Activated CD4-positive, alpha-beta memory T cell treated with anti-CD3 and anti-CD28 coated beads, Interleukin-2, amount 10 ng/mL, durations not matched to agents 7 days and 5 days (primary cell): ENCODE measurements around the gene MYO5B. TPM values are rescaled to one million over a fixed set of nuclear protein-coding genes. Genes with fewer than 3 reads are reported as not detected.

Source experiments
- CTCF ChIA-PET: fragments of 350-600 bp; sonication (Branson Sonifier 250); formaldehyde crosslinking; loops from one replicate; lab custom pipeline; 2021; ENCODE audit warnings: antibody characterized with exemption, inconsistent platforms; lab: Charles Lee
- POLR2A ChIA-PET: fragments of 350-600 bp; sonication (Branson Sonifier 250); formaldehyde crosslinking; loops from one replicate; lab custom pipeline; 2021; ENCODE audit warnings: antibody characterized with exemption; lab: Charles Lee
- DNase-seq: peaks from one replicate; pipeline ENCODE4 v3.0.0-alpha.2; 2020
- H3K27ac Mint-ChIP-seq: one replicate; pipeline ENCODE4 v1.8.0; 2021; ENCODE audit warnings: mild to moderate bottlenecking, mixed read lengths
- H3K27me3 Mint-ChIP-seq: one replicate; pipeline ENCODE4 v1.8.0; 2021; ENCODE audit warnings: mixed read lengths
- H3K36me3 Mint-ChIP-seq: one replicate; pipeline ENCODE4 v1.8.0; 2021; ENCODE audit warnings: low read depth, mixed read lengths
- H3K4me1 Mint-ChIP-seq: one replicate; pipeline ENCODE4 v1.8.0; 2021; ENCODE audit warnings: mixed read lengths
- H3K4me3 Mint-ChIP-seq: one replicate; pipeline ENCODE4 v1.8.0; 2021; ENCODE audit warnings: mild to moderate bottlenecking, mixed read lengths
- H3K9me3 Mint-ChIP-seq: one replicate; pipeline ENCODE4 v1.8.0; 2021; ENCODE audit warnings: mixed read lengths
- total RNA-seq, 2 experiments: library from RNA; stranded (reverse); gene quantifications; one replicate each; pipeline ENCODE4 v1.2.3, GENCODE V29; 2021

Gene MYO5B
- total RNA-seq, 2 experiments from 2014 or later = not detected

- H3K4me1 Mint-ChIP-seq = no peaks in the 10 kb centered on the region
Observed at GRCh38 chr18:49855711-49856415, 339.1 kb downstream of the MYO5B start.

GRCh38 chr18:49854681-49855080 is 340.3 kb downstream of the MYO5B start:
- Mint-ChIP-seq H3K36me3 (no peaks in the 10 kb centered on the region), H3K4me3 (no peak overlapping the region), H3K9me3 (no peaks in the 10 kb centered on the region), H3K4me1 (no peaks in the 10 kb centered on the region), H3K27ac (no peak overlapping the region), H3K27me3 (no peaks in the 10 kb centered on the region)
- DNase-seq = no peak
- ChIA-PET CTCF (interaction anchor here (1.5 kb wide), 1 partner anchor 124 kb away, joined by 4 read pairs; no protein-coding TSS in a partner anchor), POLR2A (interaction anchor here (0.7 to 2.9 kb wide), 4 partner anchors 13 to 42 kb away, joined by 3 to 12 read pairs (median 6); partner anchors contain the start of gene ACAA2)

More at GRCh38 chr18:49855711-49856415, 339.1 kb downstream of the MYO5B start:
- Mint-ChIP-seq H3K9me3 (no peaks in the 10 kb centered on the region), H3K27ac (no peak overlapping the region), H3K36me3 (no peaks in the 10 kb centered on the region), H3K4me3 (no peak overlapping the region), H3K27me3 (no peaks in the 10 kb centered on the region)
- ChIA-PET POLR2A (interaction anchor here (1.0 to 2.9 kb wide), 3 partner anchors 36 to 45 kb away, joined by 3 to 12 read pairs (median 6); partner anchors contain the start of gene ACAA2), CTCF (interaction anchor here (0.8 to 1.2 kb wide), 3 partner anchors 126 to 345 kb away, joined by 3 to 8 read pairs (median 5); no protein-coding TSS in a partner anchor)
- DNase-seq = no peak

GRCh38 chr18:49853436-49853835 is 341.5 kb downstream of the MYO5B start:
- ChIA-PET POLR2A (interaction anchor here (1.6 kb wide), 1 partner anchor 12 kb away, joined by 5 read pairs; no protein-coding TSS in a partner anchor), CTCF (interaction anchor here (1.5 kb wide), 1 partner anchor 123 kb away, joined by 4 read pairs; no protein-coding TSS in a partner anchor)
- H3K4me1 Mint-ChIP-seq = peaks cover 2% of the 10 kb centered on the region
- no peaks in the 10 kb centered on the region for H3K9me3 Mint-ChIP-seq
- no peak for DNase-seq
- no peak overlapping the region for H3K27ac Mint-ChIP-seq
- peaks cover 3% of the 10 kb centered on the region for H3K27me3 Mint-ChIP-seq
- H3K36me3 Mint-ChIP-seq = no peaks in the 10 kb centered on the region
- H3K4me3 Mint-ChIP-seq = no peak overlapping the region

- peaks cover 7% of the 10 kb centered on the region for H3K27me3 Mint-ChIP-seq
- H3K36me3 Mint-ChIP-seq = no peaks in the 10 kb centered on the region
- H3K9me3 Mint-ChIP-seq = no peaks in the 10 kb centered on the region
- no peak overlapping the region for H3K4me3 Mint-ChIP-seq
- DNase-seq = no peak
- no peak overlapping the region for H3K27ac Mint-ChIP-seq
- peaks cover 2% of the 10 kb centered on the region for H3K4me1 Mint-ChIP-seq
- POLR2A ChIA-PET = no interaction called here
- CTCF ChIA-PET = no interaction called here
Observed at GRCh38 chr18:49853011-49853410, 341.9 kb downstream of the MYO5B start.

DNA sequence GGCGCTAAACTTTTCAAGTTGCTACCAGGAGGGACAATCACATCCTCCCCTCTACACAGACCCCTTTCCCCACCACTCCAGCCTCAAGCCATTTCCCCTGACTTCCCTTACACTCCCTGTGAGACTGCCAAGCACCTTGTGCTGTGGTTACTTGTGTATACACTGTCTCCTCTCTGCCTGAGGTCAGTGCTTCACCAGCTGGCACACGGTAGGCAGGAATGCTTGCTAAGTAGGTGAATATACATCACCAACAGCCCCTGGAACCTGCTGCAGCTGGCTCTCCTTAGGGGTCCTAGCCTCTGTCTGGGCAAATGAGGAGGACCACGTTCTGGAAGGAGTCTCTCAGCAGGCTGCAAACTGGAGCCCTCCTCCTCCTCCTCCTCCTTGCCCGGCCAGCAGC is 343.3 kb downstream of the MYO5B start:
- H3K9me3 Mint-ChIP-seq = no peaks in the 10 kb centered on the region
- H3K27me3 Mint-ChIP-seq = peaks cover 9% of the 10 kb centered on the region
- CTCF ChIA-PET = no interaction called here
- H3K4me3 Mint-ChIP-seq = no peak overlapping the region
- no peak overlapping the region for H3K27ac Mint-ChIP-seq
- POLR2A ChIA-PET = interaction anchor here (1.5 kb wide), 1 partner anchor 32 kb away, joined by 3 read pairs; no protein-coding TSS in a partner anchor
- no peak for DNase-seq
- H3K36me3 Mint-ChIP-seq = no peaks in the 10 kb centered on the region
- H3K4me1 Mint-ChIP-seq = peaks cover 2% of the 10 kb centered on the region

- POLR2A ChIA-PET = no interaction called here
- peaks cover 2% of the 10 kb centered on the region for H3K4me1 Mint-ChIP-seq
Observed at GRCh38 chr18:49850636-49851035, 344.3 kb downstream of the MYO5B start.

GRCh38 chr18:49849331-49850217 is 345.4 kb downstream of the MYO5B start:
- Mint-ChIP-seq H3K27ac (no peak overlapping the region), H3K36me3 (no peaks in the 10 kb centered on the region), H3K4me1 (peaks cover 2% of the 10 kb centered on the region), H3K9me3 (no peaks in the 10 kb centered on the region), H3K4me3 (no peak overlapping the region), H3K27me3 (peaks cover 9% of the 10 kb centered on the region)
- CTCF ChIA-PET = interaction anchor here (3.1 kb wide), 1 partner anchor 11 kb away, joined by 11 read pairs; no protein-coding TSS in a partner anchor
- no peak for DNase-seq
- POLR2A ChIA-PET = no interaction called here

More at GRCh38 chr18:49850636-49851035, 344.3 kb downstream of the MYO5B start:
- no peaks in the 10 kb centered on the region for H3K9me3 Mint-ChIP-seq
- DNase-seq = no peak
- H3K4me3 Mint-ChIP-seq = no peak overlapping the region
- no peaks in the 10 kb centered on the region for H3K36me3 Mint-ChIP-seq
- H3K27ac Mint-ChIP-seq = no peak overlapping the region
- H3K27me3 Mint-ChIP-seq = peaks cover 9% of the 10 kb centered on the region
- CTCF ChIA-PET = interaction anchor here (0.7 to 3.1 kb wide), 2 partner anchors 8 to 10 kb away, joined by 3 to 11 read pairs; no protein-coding TSS in a partner anchor

- no peak for DNase-seq
- no peaks in the 10 kb centered on the region for H3K36me3 Mint-ChIP-seq
- POLR2A ChIA-PET = no interaction called here
- no peak overlapping the region for H3K4me3 Mint-ChIP-seq
- H3K27me3 Mint-ChIP-seq = peaks cover 9% of the 10 kb centered on the region
- peaks cover 2% of the 10 kb centered on the region for H3K4me1 Mint-ChIP-seq
- CTCF ChIA-PET = interaction anchor here (3.1 kb wide), 1 partner anchor 12 kb away, joined by 11 read pairs; no protein-coding TSS in a partner anchor
- H3K27ac Mint-ChIP-seq = no peak overlapping the region
- H3K9me3 Mint-ChIP-seq = no peaks in the 10 kb centered on the region
Observed at GRCh38 chr18:49848115-49848514, 346.8 kb downstream of the MYO5B start.

DNA sequence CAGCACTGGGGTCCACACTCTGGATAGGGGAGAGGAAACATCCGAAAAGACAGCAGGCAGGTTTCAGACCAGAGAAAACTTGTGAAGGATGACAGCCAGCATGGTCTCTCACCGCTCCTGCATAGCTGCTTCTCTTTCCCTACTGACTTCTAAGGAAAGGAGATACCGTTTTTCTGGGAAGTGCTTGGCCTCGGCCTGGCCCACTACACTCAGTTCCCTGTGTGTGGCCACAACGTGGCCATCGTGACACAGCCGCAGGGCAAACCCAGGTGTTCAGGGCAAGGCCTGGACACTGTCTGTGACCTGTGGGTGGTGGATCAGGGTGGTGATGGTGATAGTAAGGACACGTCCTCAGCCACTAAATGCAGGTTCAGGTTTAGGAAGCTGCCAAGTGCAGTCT is 347.4 kb downstream of the MYO5B start:
- no peak for DNase-seq
- H3K4me1 Mint-ChIP-seq = peaks cover 2% of the 10 kb centered on the region
- H3K9me3 Mint-ChIP-seq = no peaks in the 10 kb centered on the region
- CTCF ChIA-PET = no interaction called here
- no peak overlapping the region for H3K27ac Mint-ChIP-seq
- H3K27me3 Mint-ChIP-seq = peaks cover 9% of the 10 kb centered on the region
- POLR2A ChIA-PET = no interaction called here
- no peak overlapping the region for H3K4me3 Mint-ChIP-seq
- no peaks in the 10 kb centered on the region for H3K36me3 Mint-ChIP-seq

DNA sequence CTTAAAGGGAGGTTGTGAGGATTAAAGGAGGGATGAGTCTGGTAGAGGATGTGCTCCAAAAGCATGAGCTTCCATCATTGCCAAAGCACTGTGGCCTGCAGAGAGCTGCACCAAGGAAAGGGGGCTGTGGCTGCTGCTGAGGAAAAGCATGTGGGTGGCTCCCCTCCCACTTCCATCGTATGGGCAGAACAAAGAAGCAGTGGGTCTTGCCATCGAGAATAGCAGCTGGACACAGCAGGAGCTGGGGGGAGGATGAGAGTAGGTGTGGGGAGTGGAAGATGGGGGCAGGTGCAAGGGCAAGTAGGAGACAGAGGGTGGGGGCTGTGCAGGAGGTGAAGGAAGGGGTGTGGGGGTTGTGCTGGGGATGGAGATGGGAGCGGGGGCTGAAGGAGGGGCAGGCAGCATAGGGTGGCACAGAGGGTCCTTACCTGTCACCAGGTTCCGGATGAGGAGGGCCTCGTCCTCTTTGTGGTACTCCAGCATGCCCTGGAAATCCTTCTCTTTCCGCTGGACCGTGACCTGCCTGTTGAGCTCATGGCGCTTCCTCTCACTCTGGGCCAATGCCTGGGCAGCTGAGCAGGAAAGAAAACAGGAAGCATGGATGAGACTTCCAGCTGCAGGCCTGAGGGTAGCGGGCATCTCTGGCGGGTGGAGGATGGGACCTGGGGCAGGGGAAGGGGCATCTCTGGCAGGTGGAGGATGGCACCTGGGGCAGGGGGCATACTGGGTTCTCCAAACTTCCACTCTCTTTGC is 348.1 kb downstream of the MYO5B start:
- CTCF ChIA-PET = no interaction called here
- no peak for DNase-seq
- Mint-ChIP-seq H3K4me3 (no peak overlapping the region), H3K27me3 (peaks cover 9% of the 10 kb centered on the region), H3K27ac (no peak overlapping the region), H3K4me1 (peaks cover 2% of the 10 kb centered on the region), H3K36me3 (no peaks in the 10 kb centered on the region), H3K9me3 (no peaks in the 10 kb centered on the region)
- POLR2A ChIA-PET = no interaction called here

GRCh38 chr18:49846361-49846662 is 348.6 kb downstream of the MYO5B start:
- DNase-seq = no peak
- H3K4me3 Mint-ChIP-seq = no peak overlapping the region
- H3K4me1 Mint-ChIP-seq = peaks cover 2% of the 10 kb centered on the region
- ChIA-PET CTCF (no interaction called here), POLR2A (no interaction called here)
- no peaks in the 10 kb centered on the region for H3K36me3 Mint-ChIP-seq
- no peak overlapping the region for H3K27ac Mint-ChIP-seq
- H3K27me3 Mint-ChIP-seq = peaks cover 9% of the 10 kb centered on the region
- H3K9me3 Mint-ChIP-seq = no peaks in the 10 kb centered on the region

DNA sequence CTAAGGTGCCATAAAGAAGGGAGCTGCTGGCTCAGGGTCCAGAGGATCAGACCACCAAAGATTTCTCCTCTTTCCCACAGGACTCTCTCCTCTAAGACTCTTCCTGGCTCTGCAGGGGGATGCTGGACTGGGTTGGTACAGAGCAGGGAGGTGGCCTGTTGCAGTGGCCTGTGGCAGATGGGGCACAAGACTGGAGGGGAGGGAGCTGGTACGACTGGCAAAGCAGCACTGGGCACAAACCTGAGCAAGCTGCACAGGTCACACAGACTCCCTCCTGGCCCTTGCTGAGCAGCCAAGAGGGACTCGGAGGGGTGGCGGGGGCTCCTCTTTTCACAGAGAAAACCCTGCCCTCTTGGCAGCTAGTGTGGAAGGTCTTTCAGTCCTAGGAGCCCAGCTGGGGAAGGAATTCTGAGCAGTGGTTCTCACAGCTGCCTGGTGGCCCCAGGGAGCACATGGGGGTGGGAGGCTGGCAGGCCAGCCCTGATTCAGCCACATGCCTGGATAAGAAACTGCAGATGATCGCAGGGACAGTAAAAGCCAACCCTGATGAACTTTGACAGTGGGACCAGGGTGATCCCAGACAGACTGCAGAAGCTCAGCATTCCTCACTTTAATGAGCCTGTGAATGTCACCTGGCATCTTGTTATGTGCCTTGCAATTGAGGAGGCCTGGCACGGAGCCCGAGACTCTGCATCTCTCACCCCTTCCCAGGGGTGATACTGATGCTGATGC is 349.2 kb downstream of the MYO5B start:
- H3K9me3 Mint-ChIP-seq = no peaks in the 10 kb centered on the region
- DNase-seq = no peak
- no peak overlapping the region for H3K27ac Mint-ChIP-seq
- no peak overlapping the region for H3K4me3 Mint-ChIP-seq
- peaks cover 9% of the 10 kb centered on the region for H3K27me3 Mint-ChIP-seq
- no peaks in the 10 kb centered on the region for H3K36me3 Mint-ChIP-seq
- CTCF ChIA-PET = no interaction called here
- H3K4me1 Mint-ChIP-seq = peaks cover 2% of the 10 kb centered on the region
- POLR2A ChIA-PET = interaction anchor here (1.2 kb wide), 1 partner anchor 26 kb away, joined by 3 read pairs; no protein-coding TSS in a partner anchor
